ENCODE results near the gene PSENEN.

GRCh38 chr19:35755550-35756376, 10.3 kb downstream of the PSENEN start:
- TF ChIP-seq, protein P1, sequence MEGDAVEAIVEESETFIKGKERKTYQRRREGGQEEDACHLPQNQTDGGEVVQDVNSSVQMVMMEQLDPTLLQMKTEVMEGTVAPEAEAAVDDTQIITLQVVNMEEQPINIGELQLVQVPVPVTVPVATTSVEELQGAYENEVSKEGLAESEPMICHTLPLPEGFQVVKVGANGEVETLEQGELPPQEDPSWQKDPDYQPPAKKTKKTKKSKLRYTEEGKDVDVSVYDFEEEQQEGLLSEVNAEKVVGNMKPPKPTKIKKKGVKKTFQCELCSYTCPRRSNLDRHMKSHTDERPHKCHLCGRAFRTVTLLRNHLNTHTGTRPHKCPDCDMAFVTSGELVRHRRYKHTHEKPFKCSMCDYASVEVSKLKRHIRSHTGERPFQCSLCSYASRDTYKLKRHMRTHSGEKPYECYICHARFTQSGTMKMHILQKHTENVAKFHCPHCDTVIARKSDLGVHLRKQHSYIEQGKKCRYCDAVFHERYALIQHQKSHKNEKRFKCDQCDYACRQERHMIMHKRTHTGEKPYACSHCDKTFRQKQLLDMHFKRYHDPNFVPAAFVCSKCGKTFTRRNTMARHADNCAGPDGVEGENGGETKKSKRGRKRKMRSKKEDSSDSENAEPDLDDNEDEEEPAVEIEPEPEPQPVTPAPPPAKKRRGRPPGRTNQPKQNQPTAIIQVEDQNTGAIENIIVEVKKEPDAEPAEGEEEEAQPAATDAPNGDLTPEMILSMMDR (conservative IDR thresholded peaks at IDR 0.05), result no peak
- no peak for TF ChIP-seq ZFX (IDR thresholded peaks at IDR 0.05)
